ENCODE measurements around the gene GTF2F2.
"Not testable (repeated sequence)": the region's sequence is repeated elsewhere in the genome, so short reads cannot be mapped to it uniquely, and the experiment has no call there.

The GTF2F2 gene

DNA sequence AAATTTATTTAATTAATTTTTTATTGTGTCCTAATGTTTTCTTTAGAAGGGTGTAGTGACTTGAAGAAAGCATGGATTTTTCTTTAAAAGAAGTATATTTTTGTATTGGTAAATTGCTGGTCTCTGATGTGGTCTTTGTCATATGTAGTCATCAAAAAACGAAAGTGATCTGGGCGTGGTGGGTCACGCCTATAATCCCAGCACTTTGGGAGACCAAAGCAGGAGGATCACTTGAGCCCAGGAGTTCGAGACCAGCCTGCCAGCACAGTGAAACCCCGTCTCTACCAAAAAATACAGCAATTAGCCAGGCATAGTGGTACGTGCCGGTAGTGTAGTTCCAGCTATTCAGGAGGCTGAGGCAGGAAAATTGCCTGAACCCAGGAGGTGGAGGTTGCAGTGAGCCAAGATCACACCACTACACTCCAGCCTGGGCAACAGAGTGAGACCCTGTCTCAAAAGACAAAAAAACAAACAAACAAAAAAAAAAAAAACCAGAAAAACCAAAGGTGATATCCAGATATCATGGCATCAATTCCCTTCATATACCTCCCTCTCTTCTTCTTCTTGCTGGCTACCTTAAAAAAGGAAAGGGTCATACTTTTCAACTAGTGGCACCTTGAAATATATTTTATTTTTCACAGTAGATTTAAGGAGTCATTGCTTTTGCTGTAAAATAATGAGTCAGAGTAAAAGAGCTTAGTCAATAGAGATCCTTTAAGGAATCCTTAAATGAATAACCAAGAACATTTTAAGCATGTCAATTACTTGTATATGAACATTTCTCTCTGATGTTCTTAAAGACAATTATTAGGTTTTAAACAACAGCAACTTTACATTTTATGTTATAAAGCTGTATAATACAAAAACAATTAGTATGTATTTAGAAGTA is 60.6 kb downstream of the GTF2F2 start:
- peak; percentile 65 for FAIRE-seq

DNA sequence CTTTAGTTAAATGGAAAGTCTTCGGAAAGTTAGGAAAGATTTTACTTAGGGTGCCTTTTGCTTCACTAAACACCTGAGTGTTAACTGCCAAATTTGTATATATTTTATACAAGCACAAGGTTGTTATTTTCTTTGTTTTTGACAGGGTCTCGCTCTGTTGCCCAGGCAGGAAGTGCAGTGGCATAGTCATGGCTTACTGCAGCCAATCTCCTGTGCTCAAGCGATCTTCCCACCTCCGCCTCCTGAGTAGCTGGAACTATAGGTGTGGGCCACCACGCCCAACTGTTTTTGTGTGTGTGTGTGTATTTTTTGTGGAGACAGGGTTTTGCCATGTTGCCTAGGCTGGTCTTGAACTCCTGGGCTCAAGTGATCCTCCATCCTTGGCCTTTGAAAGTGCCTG is 64.4 kb downstream of the GTF2F2 start:
- FAIRE-seq: no peak

DNA sequence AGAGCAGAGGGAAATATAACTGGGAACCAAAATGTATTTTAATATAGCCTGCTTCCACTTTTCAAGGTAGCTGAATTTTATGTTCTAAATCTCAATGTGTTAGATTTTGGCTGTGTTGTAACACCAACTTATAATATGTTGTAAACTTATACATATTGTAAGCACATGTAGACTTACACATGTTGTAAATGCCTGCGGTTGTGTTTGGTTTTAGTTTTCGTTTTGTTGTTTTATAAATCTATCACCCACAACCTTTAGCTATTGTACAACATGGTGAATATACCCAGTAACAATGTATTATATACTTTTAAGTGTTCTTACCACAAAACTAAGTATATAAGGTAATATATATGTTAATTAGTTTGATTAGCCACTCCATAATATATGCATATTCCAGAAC is 65.0 kb downstream of the GTF2F2 start:
- peak; percentile 30 for FAIRE-seq

DNA sequence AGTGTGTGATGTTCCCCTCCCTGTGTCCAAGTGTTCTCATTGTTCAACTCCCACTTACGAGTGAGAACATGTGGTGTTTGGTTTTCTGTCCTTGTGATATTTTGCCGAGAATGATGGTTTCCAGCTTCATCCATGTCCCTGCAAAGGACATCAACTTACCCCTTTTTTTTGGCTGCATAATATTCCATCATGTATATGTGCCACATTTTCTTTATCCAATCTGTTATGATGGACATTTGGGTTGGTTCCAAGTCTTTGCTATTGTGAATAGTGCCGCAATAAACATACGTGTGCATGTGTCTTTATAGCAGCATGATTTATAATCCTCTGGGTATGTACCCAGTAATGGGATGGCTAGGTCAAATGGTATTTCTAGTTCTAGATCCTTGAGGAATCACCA is 68.8 kb downstream of the GTF2F2 start:
- FAIRE-seq: not testable (repeated sequence)

DNA sequence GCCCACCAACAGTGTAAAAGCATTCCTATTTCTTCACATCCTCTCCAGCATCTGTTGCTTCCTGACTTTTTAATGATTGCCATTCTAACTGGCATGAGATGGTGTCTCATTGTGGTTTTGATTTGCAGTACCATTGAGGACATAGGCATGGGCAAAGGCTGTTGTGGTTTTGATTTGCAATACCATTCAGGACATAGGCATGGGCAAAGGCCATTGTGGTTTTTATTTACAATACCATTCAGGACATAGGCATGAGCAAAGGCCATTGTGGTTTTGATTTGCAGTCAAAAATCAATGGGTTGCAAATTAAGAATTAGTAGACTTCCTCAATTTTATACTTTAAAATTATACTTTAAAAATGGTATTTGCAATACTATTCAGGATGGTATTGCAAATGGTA is 69.2 kb downstream of the GTF2F2 start:
- FAIRE-seq: not testable (repeated sequence)

DNA sequence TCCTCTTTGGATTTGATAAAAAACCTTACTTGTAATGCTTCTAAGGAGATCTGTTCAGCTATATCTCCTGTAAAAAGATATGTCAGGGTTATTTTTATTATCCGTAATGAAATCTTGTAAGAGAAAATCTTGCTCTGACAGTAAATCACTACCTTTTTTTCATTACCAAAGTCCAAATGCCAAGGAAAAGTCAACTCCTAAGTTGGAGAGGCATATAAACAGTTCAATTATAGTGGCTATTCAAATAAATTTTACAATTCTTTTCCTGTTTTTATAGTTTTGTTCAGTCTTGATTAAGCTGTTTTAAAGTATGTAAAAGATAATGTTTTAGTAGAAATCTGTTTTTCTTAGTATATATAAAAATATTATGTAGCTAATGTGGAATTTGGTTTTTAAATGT is 71.6 kb downstream of the GTF2F2 start:
- FAIRE-seq: peak; percentile 86

DNA sequence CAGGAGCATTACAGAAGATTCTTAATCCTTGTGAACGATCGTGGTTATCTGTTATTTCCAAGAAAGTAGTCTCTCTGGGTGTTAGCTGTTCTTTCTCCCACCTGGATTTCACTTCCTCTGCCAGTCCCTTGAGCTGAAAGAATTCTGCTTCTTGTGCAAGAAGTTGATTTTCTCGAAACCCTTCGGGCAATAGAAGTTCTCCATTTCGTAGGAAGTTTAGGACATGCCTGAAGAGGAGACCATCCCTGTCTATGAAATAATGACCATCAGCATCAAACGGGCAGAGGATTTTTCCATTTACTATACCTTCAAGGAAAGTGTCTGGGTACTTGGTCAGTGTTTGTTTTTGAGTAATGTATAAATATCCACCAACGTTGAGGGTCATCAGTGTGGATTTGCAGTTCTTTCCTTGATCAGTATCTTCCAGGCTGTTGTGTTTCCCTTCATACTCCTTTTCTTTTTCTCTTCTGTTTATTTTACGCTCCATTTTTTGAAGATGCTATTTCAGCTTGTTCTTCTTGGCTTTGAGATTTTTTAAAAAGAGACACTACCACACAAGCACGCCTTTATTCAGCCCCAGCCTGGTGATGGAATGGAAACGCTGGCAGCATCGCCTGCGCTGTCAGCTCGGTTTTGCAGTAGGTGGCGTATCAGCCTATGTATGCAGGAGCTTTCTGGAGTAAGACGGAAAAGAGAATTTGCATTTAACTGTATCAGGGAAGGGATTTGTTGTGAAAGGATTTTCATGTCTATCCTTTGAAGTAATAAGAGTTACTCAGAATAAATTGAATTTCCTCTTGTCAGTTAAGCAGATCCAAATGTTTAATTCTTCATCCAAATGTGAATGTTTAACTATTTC is 74.0 kb downstream of the GTF2F2 start:
- peak; percentile 71 for FAIRE-seq

DNA sequence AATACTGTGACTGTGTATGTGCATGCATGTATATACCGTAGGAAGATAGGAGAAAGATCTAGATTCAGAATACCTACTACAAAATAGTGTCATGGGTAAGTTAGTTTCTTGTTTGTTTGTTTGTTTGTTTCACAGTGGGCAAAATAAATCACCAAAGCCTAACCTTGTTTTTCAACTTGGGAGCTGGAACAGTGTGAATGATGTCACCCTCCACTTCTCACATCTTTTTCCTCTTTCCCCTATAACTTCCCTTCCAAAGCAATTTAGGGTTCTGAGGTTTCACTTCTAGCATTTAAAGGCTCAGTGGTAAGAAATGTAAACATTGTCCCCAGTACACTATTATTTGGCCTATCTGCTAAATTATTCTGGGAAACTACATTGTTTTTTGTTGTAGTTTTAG is 75.1 kb downstream of the GTF2F2 start:
- FAIRE-seq: no peak

DNA sequence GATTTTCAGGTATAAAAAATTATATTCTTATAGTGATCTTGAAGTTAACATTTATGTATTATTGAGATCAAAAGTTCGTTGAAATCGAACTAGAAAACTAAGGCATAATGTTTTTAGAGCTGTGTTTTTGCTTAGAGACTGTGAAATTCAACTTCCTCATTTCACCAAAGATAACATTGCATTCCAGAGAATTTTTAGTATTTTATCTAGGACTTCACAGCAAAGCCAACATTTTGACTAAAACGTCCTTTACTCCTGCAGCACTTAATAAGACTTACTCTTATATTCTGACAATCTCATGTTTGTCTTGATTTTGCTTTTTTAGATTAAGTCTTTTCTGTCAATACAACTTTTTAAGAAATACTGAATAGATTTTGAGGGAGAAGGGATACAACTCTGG is 75.8 kb downstream of the GTF2F2 start:
- FAIRE-seq: peak; percentile 85

DNA sequence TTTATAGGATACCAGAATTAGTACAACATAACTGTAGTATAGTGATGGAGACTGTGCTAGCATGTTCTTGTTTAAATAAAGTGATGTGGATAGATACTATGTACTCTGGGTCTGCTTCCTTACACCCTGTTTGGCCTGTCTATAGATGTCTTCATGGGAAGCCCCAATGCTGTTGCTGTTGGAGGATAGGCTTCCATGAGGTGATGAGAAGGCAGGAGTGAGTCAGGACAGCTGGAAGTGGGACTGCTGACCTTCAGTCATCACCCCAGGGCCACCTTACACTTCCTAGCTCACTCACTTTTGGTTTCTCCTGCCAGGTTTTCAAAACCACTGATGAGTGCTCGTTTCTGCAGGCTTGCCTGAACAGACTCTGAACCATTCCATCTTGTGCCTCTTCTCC is 76.3 kb downstream of the GTF2F2 start:
- FAIRE-seq: no peak

DNA sequence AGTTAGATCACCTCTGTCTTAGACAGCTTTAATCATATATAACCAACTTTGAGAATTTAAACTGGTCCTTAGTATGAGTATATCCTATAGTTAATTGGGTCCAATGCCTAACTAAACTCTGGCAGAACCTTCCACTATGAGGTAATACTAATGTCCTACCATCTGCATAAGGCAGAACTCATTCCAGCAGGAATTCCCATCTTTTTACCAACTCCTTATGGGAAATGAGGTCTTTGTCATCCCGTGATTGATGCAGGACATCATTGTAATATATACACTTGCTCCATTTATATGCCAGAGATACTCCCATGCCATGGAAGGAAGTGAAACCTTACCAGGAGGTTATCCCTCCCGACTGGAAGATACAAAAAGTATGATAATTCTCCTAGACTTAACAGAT is 77.7 kb downstream of the GTF2F2 start:
- no peak for FAIRE-seq

DNA sequence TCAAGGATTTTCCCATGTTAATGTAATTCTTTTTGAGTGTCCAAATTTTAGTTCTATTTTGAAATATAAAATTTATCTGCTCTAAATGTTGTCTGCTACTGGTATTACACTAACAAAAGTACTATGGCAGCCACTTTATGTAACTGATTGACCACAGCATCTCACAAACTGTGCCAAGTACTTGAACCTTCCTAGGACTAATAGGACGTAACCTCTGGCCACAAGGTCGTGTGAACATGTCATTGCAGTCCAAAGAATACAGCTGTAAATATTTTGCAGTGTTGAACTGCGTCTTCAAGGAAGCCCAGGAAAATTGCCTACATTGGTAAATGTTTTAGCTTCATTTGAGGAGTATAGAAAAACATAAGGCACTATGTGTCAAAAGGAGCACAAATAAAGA is 78.6 kb downstream of the GTF2F2 start:
- no peak for FAIRE-seq

DNA sequence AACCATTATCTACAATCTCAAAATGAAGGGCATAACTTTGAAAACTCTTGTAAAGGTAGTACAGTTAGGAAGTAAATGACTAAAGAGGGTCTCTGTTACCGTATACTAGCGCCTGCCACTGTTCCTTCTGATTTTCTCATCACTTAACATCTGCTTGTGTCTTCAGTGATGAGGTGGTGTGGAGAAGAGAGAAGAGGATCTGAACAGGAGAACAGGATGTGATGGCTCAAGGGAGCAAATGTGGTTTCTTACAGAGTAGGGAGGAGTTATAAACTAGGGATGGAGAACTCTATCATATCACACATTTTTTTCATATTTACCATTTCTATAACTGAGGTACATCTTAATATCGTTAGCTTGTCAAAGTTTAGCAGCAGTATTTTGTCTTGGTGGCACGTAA is 79.4 kb downstream of the GTF2F2 start:
- no peak for FAIRE-seq

DNA sequence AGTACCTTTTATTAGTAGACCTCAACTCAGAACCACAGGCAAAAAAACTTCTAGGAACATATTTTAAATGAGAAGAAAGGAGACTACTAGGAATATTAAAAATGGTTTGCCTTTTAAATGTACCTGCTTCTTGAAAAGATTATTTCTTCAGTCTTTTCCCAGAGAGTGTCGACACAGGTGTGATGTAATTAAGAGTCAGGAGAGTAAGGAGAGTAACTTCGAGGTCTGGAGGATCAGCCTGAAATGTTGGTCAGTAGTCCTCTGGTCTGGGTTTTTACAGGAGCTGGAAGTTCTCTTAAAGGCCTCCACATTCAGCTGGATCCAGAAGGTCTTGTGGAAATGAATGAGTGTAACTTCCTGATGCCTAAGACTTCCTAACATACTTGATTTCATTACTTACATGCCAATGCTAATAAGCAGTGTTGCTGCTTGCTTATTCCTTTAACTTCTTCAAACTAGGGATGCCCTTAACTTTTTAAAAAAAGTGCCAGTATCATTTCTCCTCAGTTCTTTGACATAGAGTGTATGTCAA is 80.5 kb downstream of the GTF2F2 start, which contains the start of gene KCTD4:
KCTD4 (minus strand) TSS at position 345 of the 532 bp plus-strand sequence. CDS start 6,478 bp downstream, outside the sequence.
- peak; percentile 3 for FAIRE-seq

DNA sequence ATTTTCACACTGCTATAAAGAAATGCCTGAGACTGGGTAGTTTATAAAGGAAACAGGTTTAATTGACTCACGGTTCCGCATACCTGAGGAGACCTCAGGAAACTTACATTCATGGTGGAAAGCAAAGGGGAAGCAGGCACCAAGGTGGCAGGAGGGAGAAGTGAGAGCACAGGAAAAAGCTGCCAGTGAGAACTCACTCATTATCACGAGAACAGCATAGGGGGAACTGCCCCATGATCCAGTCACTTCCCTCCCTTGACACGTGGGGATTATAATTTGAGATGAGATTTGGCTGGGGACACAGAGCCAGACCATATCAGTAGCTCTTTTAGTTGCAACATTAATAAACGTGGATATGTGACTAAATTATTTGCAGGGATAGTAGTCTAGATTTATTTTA is 84.8 kb downstream of the GTF2F2 start:
- no peak for FAIRE-seq

DNA sequence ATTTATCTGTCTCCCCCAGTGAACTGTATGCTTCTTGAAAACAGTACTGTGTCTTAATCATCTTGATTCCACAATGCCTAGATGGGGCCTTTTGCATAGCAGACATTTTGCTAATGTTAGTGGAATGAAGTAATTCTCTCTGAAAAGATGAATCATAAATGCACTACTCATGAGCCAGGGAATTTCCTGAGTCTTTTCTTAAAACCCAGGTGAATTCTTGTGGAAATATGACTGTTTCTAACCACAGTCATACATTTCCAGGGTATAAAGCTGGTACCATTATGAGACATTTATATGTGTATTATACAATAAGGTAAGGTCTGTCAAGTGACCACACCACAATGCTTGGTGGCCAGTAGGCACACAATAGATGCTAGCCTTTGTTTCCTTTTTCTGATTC is 86.0 kb downstream of the GTF2F2 start:
- peak; percentile 71 for FAIRE-seq

DNA sequence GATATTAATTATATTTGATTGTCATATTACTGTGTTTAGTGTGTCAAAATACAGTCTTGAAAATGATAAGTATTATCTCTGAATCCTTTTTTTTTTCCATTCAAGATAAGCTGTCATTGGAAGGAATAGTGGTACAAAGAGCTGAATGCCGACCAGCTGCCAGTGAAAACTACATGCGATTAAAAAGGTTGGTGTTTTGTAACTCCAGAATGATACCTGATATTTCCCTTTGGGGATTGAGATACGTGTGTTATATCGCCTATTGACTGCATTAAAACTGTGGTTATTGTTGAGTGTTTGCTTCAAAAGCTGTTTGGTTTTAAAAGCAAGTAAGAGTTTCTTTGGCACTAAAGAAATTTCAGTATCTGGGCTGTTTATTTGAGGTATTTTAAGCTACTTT is 87.0 kb downstream of the GTF2F2 start:
- FAIRE-seq: peak; percentile 73

DNA sequence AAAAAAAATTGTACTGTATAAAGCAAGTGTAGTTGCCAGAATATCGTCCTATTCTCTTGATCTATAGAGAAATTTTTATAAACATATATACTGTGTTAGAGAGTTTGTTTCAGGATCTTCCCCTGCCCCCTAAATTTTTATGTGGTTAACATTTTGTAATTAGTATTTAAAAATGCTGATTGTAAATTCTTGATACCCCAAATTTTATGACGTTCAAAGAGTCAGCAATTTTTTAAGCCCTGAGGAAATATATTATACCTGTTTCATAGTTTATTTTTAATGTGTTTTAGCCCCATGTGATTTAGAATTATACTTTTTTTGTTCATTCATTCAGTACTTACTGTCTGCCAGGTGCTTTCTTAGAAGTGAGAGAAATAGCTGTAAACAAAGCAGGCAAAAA is 87.8 kb downstream of the GTF2F2 start:
- FAIRE-seq: no peak

DNA sequence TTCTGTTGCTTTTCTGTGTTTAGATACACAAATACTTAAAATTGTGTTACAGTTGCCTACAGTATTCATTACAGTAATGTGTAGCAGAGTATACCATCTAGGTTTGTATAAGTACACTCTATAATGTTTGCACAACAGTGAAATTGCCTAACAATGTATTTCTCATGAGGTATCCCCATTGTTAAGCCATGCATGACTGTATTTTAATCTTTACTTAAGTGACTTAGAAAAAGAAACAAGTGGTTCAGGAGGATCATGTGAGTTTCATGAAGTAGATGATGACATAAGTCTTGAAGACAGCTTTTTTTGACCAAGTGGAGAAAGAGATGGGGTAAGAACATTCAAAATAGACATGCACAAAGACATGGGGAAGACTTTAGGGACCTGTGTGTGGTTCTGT is 88.9 kb downstream of the GTF2F2 start:
- no peak for FAIRE-seq

DNA sequence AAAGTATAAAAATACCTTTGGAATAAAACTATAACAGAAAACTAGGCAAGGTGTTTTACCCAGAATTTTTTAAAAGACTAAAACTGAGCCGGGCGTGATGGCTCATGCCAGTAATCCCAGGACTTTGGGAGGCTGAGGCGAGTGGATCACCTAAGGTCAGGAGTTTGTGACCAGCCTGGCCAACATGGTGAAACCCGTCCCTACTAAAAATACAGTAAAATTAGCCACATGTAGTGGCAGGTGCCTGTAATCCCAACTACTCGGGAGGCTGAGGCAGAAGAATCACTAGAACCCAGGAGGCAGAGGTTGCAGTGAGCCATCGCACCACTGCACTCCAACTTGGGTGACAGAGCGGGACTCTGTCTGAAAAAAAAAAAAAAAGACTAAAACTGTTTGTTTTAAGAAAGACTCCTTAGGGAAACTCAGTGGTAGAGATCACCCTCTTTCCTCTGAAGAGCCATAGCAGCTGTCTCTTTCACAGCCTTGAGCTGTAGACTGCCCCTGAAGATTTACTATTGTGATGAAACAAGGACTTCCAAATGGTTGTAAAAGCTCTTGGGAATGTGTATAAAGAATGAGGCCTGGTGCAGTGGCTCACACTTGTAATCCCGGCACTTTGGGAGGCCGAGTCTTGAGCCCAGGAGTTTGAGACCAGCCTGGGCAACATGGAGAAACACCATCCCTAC is 95.2 kb downstream of the GTF2F2 start:
- FAIRE-seq: no peak

DNA sequence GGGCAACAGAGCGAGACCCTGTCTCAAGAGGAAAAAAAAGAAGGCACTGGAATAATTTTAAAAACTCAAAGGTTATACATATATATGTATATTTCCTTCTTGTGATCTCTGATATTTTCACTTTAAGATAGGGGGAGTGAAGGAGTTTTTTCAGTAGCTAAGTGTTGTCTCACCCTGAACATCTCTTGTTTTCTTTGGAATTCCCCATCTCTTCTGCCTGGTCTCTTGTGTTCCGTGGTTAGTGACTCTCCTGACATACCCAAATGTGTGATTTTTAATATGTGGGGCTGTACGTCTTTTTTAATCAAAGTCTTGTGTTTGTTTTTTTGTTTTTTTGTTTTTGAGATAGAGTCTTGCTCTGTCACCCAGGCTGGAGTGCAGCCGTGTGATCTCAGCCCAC is 95.9 kb downstream of the GTF2F2 start:
- no peak for FAIRE-seq

DNA sequence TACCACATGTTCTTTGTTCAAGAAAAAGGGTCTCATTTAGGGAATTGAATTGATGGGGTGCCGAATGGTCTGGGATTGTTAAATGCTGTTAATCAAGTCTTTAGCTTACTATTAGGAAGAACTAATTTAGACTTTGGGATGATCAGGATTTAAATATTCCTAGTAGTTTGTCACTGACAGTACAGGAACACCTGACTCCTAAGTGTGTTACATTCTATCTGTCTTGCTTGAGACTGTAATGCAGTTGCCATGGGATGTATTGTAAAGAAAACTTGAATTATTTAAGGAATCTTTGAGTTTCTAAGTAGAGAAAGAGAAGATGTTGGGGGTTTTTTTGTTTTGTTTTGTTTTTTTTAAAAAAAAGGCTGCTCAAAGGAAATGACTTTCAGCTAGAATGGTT is 98.4 kb downstream of the GTF2F2 start:
- no peak for FAIRE-seq

Measured in G401.6 (cell line).